WI38 (cell line): ENCODE data around the gene RPL41.
A peak's percentile ranks its signal among the peaks of the same experiment; 100 is the strongest.

ENCODE experiments used
- H3K4me3 ChIP-seq: 2 replicates; pipeline ENCODE4 v1.5.1; 2011; ENCODE audit warnings: low read depth, mild to moderate bottlenecking, control low read depth, low read length
- CTCF ChIP-seq: IDR thresholded peaks from 2 replicates; pipeline ENCODE4 v1.5.1; 2012; ENCODE audit warnings: low read depth, mild to moderate bottlenecking, control low read depth, low read length

The RPL41 gene

GRCh38 chr12:56158029-56158925 lies 41.8 kb downstream of the RPL41 start, which contains the start of gene MYL6:
MYL6 (plus strand) TSS chr12:56158359; CDS start chr12:56158402, 43 bp downstream.
- TF ChIP-seq CTCF, result no peak
- H3K4me3 ChIP-seq, result peak within 1 kb of the TSS; percentile 87

- no peak for TF ChIP-seq CTCF
- peak overlapping the region; percentile 87 for H3K4me3 ChIP-seq
These were observed 42.6 kb downstream of the RPL41 start for GRCh38 chr12:56158926-56159461.

GRCh38 chr12:56159482-56160192 lies 43.2 kb downstream of the RPL41 start:
- TF ChIP-seq CTCF, result no peak

DNA sequence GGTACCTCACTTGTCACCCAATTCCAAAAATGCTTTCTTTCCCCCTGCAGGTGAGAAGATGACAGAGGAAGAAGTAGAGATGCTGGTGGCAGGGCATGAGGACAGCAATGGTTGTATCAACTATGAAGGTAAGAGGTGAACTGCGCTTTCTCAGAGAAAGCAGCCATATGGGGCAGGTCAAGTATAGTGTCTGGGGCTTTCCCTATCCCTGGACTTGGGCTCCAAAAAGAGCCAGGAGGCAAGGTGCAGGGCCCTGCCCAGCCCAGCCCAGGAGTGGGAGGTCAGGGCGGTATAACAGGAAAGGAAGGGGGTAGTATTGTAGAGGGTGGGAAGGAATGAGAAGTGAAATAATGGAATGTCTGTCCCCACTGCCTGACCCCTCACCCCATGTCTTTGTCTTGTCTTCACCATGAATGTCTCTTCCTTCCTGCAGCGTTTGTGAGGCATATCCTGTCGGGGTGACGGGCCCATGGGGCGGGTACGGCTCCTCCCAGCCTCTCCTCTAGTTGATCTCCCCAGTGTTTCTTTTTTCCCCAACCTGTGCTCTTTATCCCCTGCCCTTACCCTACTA lies 43.8 kb downstream of the RPL41 start:
- H3K4me3 ChIP-seq, result peak overlapping the region; percentile 87

More at GRCh38 chr12:56159482-56160192, 43.2 kb downstream of the RPL41 start:
- peak overlapping the region; percentile 87 for H3K4me3 ChIP-seq

DNA sequence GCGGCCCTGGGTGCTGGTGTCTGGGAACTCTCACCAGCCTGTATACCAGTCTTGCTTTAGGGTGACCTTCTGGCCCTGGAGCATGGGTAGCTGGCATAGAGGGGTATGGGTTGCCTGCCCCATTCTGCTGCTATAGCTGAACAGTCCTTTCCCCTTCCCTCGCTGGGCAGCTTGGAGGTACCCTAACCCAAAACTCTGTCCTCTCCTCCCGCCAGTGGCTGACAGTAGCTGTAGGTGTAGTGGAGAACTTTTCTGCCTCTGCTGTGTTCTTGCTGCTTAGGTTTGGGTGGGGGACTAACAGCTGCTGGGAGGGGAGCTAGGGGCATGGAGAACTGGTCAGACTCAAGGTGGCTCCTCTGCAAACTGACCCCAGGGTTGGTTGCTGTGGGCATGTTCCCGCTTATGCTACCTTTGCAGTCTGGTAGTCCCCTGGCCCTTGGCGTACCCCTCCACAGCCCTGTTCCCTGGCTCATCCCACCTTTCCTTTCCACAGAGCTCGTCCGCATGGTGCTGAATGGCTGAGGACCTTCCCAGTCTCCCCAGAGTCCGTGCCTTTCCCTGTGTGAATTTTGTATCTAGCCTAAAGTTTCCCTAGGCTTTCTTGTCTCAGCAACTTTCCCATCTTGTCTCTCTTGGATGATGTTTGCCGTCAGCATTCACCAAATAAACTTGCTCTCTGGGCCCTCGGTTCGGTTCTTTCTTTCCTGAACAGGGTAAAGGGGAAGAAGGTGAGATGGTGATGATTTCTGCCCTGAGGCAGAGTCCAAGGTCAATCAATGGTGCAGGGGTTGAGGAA lies 44.7 kb downstream of the RPL41 start:
- TF ChIP-seq CTCF, result no peak
- peak overlapping the region; percentile 87 for H3K4me3 ChIP-seq

More for the DNA sequence above, 43.8 kb downstream of the RPL41 start:
- TF ChIP-seq CTCF, result no peak

GRCh38 chr12:56161690-56162351 lies 45.4 kb downstream of the RPL41 start:
- no peak overlapping the region for H3K4me3 ChIP-seq
- TF ChIP-seq CTCF, result no peak
